AG04449 (cell line): ENCODE results near the gene PRKACA.
A peak's percentile ranks its signal among the peaks of the same experiment; 100 is the strongest.

Source experiments
- CTCF ChIA-PET: fragments of 350-600 bp; formaldehyde crosslinking; extraction: SDS; loops from one replicate; lab custom pipeline; 2021; ENCODE audit warnings: antibody characterized with exemption; lab: Yijun Ruan, JAX
- POLR2A ChIA-PET: fragments of 400-600, 350-600 bp; formaldehyde crosslinking; extraction: SDS; loops from one replicate; lab custom pipeline; 2020; ENCODE audit warnings: antibody characterized with exemption, inconsistent platforms; lab: Yijun Ruan, JAX
- DNase-seq: peaks from one replicate; pipeline ENCODE4 v3.0.0-alpha.2; 2010; ENCODE audit warnings: low read depth, low spot score
- H3K4me3 ChIP-seq: 2 replicates; pipeline ENCODE4 v1.5.1; 2011; ENCODE audit warnings: low read depth, mild to moderate bottlenecking, control low read depth, low read length
- TF ChIP-seq, protein P1 (sequence below): IDR thresholded peaks from one replicate; pipeline ENCODE4 v1.5.1; 2011; ENCODE audit warnings: mild to moderate bottlenecking, moderate library complexity, low read length, control low read depth, inconsistent platforms; ENCODE audit not compliant: insufficient read depth; ENCODE audit errors: missing control alignments

PRKACA gene

DNA sequence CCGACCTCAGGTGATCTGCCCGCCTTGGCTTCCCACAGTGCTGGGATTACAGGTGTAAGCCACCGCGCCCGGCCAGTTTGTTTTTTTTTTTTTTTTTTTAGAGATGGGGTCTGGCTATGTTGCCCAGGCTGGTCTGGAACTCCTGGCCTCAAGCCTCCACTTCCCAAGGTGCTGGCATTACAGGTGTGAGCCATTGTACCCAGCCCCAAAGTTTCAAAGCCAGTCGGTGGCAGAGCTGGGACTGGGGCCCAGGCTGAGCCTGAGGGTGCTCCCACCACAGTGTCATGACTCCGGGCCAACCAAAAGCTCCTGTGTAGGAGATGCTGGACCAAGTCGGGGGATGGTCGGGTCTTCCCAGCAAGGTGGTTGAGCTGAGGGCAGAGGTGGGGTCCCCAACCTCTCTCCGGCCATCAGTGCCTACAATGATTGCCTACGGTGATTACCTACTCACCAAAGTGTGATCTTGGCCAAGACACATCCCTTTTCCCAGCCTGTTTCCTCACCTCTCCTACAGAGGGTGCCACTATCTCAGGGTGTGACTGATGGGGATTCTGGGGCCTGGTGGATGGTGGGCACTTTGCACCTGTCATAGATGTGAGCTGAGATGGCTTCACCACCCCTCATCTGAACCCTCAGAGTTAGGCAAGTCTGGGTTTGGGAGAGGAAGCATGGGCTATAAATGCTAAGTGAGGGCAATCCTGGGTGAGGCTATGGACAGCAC, 21.1 kb downstream of the PRKACA start:
- POLR2A ChIA-PET = interaction anchor here (0.8 kb wide), 1 partner anchor 15 kb away, joined by 4 read pairs; no protein-coding TSS in a partner anchor
- CTCF ChIA-PET = no interaction called here
- no peak overlapping the region for H3K4me3 ChIP-seq
- TF ChIP-seq, protein P1, sequence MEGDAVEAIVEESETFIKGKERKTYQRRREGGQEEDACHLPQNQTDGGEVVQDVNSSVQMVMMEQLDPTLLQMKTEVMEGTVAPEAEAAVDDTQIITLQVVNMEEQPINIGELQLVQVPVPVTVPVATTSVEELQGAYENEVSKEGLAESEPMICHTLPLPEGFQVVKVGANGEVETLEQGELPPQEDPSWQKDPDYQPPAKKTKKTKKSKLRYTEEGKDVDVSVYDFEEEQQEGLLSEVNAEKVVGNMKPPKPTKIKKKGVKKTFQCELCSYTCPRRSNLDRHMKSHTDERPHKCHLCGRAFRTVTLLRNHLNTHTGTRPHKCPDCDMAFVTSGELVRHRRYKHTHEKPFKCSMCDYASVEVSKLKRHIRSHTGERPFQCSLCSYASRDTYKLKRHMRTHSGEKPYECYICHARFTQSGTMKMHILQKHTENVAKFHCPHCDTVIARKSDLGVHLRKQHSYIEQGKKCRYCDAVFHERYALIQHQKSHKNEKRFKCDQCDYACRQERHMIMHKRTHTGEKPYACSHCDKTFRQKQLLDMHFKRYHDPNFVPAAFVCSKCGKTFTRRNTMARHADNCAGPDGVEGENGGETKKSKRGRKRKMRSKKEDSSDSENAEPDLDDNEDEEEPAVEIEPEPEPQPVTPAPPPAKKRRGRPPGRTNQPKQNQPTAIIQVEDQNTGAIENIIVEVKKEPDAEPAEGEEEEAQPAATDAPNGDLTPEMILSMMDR = no peak
- DNase-seq = no peak

DNA sequence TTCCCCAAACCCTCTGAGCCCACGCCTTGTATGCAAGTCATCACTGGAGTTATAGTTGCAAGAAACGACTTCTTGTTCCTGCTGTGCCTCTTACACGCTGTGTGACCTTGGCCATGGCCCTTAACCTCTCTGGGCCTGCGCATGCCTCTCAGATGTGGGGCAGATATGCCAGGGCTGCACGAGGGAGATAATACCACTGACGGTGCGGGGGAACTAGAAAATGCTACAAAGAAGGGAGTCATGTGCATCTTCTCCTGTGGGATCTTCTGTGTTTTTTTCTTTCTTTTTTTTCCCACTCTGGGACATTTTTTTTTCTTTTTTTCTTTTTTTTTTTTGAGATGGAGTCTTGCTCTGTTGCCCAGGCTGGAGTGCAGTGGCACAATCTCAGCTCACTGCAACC, 22.7 kb downstream of the PRKACA start:
- TF ChIP-seq, protein P1 = no peak
- CTCF ChIA-PET = interaction anchor here (2.0 to 2.1 kb wide), 2 partner anchors 22 to 36 kb away, joined by 5 to 15 read pairs; partner anchors contain the start of gene MISP3
- POLR2A ChIA-PET = no interaction called here
- no peak for DNase-seq
- H3K4me3 ChIP-seq = no peak overlapping the region

DNA sequence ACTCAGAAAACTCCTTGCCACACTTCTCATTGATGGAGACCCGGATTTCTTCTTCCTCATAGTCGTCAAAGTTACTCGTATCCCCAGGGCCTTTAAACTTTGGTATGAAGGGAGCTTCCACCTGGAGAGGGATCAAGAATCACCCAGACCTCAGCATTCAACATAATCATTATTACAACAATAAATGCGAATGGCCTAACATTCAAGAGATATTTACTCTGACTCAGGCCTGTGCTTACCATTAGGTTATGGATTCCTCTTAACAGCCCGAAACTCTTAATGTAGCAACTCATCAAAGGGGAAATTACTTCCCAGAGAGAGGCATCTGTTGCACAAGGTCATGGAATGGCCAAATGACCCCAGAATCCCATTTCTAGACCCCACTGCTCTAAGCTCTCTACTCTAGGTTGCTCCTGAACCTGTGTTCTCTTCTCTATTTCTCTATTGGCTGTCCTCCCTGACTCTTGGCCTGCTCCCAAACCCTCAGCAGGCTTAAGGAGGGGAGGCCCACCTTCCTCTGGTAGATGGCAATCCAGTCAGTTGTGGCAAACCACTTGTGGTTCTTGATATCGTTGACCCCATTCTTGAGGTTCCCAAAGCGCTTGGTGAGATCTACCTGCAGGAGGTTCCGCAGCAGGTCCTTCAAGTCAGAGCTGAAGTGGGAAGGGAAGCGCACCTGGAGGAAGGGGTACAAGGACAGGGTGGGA, 24.3 kb downstream of the PRKACA start:
- no peak for DNase-seq
- no peak overlapping the region for H3K4me3 ChIP-seq
- TF ChIP-seq, protein P1 = no peak
- ChIA-PET CTCF (interaction anchor here (1.0 to 2.5 kb wide), 4 partner anchors 21 to 34 kb away, joined by 3 to 15 read pairs (median 6); partner anchors contain the start of gene MISP3), POLR2A (no interaction called here)

DNA sequence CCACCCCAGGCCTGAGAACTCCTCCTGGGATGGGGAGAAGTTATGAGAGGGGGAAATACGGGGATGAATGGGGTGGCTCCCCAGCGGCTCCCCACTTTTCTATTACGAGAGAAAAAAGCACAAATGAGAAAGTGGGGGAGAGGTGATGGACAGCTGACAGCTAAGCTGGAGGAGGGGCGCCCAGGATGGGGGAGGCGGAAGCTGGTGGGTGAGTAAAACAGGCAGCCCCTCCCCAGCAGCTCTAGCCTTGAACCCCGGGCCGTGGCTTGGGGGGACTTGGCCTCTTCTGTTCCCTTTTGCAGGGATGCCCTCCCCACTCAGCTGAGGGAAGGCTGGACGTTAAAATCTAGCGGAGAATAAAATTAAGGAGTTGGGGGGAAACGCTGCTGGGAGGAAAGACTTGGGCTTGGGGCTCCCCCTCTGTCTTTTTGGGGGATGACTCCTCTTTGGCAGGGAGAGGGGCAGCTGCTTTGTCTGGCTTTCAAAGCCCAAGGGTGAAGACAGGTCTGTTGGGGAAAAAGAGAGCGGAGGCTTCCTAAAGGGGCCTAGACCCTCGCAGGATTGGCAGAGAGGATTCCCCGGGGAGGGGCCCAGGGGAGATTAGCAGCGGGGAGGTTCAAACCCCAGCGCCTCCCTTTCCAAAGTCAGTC, 25.6 kb downstream of the PRKACA start:
- TF ChIP-seq, protein P1 = no peak
- ChIA-PET CTCF (interaction anchor here (1.1 to 2.5 kb wide), 4 partner anchors 16 to 44 kb away, joined by 3 to 7 read pairs (median 5); partner anchors contain the start of gene ASF1B), POLR2A (interaction anchor here (1.1 to 1.2 kb wide), 2 partner anchors 26 to 45 kb away, joined by 3 read pairs; partner anchors contain the start of genes ASF1B and PRKACA)
- DNase-seq = no peak
- H3K4me3 ChIP-seq = peak overlapping the region; percentile 79

DNA sequence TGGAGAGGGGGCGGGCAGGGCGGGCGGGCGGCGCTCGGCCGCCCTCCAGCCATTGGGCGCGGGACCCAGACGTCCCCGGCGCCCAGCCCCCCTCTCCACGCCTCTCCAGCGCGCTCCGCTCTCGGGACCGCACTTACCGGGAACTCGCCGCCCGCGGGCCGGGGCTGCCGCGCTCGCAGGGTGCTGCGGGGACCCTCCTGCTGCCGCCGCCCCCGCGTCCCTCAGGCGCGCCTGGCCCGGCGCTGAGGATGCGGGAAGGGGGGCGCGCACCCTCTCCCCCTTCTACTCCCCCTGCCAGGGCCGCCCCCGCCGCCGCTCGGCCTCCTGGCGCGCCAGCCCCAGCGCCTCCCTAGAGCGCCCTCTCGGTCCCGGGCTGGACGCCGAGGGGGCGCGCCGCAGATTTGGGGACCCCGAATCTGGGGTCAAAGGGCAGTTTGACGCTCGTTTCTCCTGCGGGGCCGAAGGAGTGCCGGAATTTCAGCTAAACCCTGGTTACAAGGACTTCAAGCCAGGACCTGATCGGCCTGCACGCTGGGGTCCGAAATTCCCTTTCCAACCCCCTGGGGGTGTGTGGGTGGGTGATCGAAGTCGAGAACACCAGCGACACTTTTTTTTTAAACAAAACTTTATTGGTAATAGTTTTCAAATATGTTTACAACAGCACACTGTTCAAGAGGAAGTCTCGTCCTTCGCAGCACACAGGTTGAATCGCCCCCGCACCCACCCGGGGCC, 26.3 kb downstream of the PRKACA start:
- peak overlapping the region; percentile 79 for H3K4me3 ChIP-seq
- TF ChIP-seq, protein P1 = peak; percentile 7
- POLR2A ChIA-PET = interaction anchor here (1.1 to 1.2 kb wide), 2 partner anchors 26 to 45 kb away, joined by 3 read pairs; partner anchors contain the start of genes ASF1B and PRKACA
- DNase-seq = no peak
- CTCF ChIA-PET = interaction anchor here (1.1 to 2.5 kb wide), 4 partner anchors 15 to 45 kb away, joined by 3 to 7 read pairs (median 5); partner anchors contain the start of gene ASF1B
